AG04449 (cell line): ENCODE data around the gene EPOP.
"Not testable (repeated sequence)": the region's sequence is repeated elsewhere in the genome, so short reads cannot be mapped to it uniquely, and the experiment has no call there.

ENCODE experiments used
- CTCF ChIA-PET: fragments of 350-600 bp; formaldehyde crosslinking; extraction: SDS; loops from one replicate; lab custom pipeline; 2021; ENCODE audit warnings: antibody characterized with exemption; lab: Yijun Ruan, JAX
- POLR2A ChIA-PET: fragments of 400-600, 350-600 bp; formaldehyde crosslinking; extraction: SDS; loops from one replicate; lab custom pipeline; 2020; ENCODE audit warnings: antibody characterized with exemption, inconsistent platforms; lab: Yijun Ruan, JAX
- DNase-seq: peaks from one replicate; pipeline ENCODE4 v3.0.0-alpha.2; 2010; ENCODE audit warnings: low read depth, low spot score
- H3K4me3 ChIP-seq: 2 replicates; pipeline ENCODE4 v1.5.1; 2011; ENCODE audit warnings: low read depth, mild to moderate bottlenecking, control low read depth, low read length
- CTCF ChIP-seq: IDR thresholded peaks from one replicate; pipeline ENCODE4 v1.5.1; 2011; ENCODE audit warnings: mild to moderate bottlenecking, moderate library complexity, low read length, control low read depth, inconsistent platforms; ENCODE audit not compliant: insufficient read depth; ENCODE audit errors: missing control alignments

The EPOP gene

GRCh38 chr17:38653230-38653629 lies 21.5 kb downstream of the EPOP start:
- no peak for TF ChIP-seq CTCF
- H3K4me3 ChIP-seq = no peak overlapping the region
- CTCF ChIA-PET = interaction anchor here (1.0 to 13.2 kb wide), 5 partner anchors 9 to 304 kb away, joined by 3 to 132 read pairs (median 4); no protein-coding TSS in a partner anchor
- POLR2A ChIA-PET = no interaction called here
- no peak for DNase-seq

GRCh38 chr17:38650653-38651173 lies 24.0 kb downstream of the EPOP start:
- CTCF ChIA-PET = interaction anchor here (0.6 to 13.2 kb wide), 5 partner anchors 10 to 93 kb away, joined by 3 to 132 read pairs (median 4); no protein-coding TSS in a partner anchor
- H3K4me3 ChIP-seq, DNase-seq, POLR2A ChIA-PET: not testable (repeated sequence)

- TF ChIP-seq CTCF = no peak
- no peak overlapping the region for H3K4me3 ChIP-seq
- ChIA-PET POLR2A (no interaction called here), CTCF (interaction anchor here (0.7 to 1.8 kb wide), 3 partner anchors 25 to 80 kb away, joined by 3 to 4 read pairs (median 3); no protein-coding TSS in a partner anchor)
- DNase-seq = no peak
These were observed 36.8 kb downstream of the EPOP start for GRCh38 chr17:38637951-38638350.

- no peak for TF ChIP-seq CTCF
- POLR2A ChIA-PET = interaction anchor here (0.7 kb wide), 1 partner anchor 23 kb away, joined by 3 read pairs; no protein-coding TSS in a partner anchor
- CTCF ChIA-PET = interaction anchor here (1.3 kb wide), 1 partner anchor 126 kb away, joined by 3 read pairs; no protein-coding TSS in a partner anchor
- no peak overlapping the region for H3K4me3 ChIP-seq
- no peak for DNase-seq
These were observed 38.7 kb downstream of the EPOP start for GRCh38 chr17:38636054-38636453.

GRCh38 chr17:38632334-38632733 lies 42.4 kb downstream of the EPOP start:
- CTCF ChIA-PET = no interaction called here
- POLR2A ChIA-PET = no interaction called here
- H3K4me3 ChIP-seq = no peak overlapping the region
- TF ChIP-seq CTCF = no peak
- DNase-seq = no peak

- no peak overlapping the region for H3K4me3 ChIP-seq
- no peak for DNase-seq
- ChIA-PET POLR2A (no interaction called here), CTCF (no interaction called here)
- no peak for TF ChIP-seq CTCF
These were observed 46.3 kb downstream of the EPOP start for GRCh38 chr17:38628441-38628840.

- ChIA-PET POLR2A (no interaction called here), CTCF (no interaction called here)
- DNase-seq = no peak
- TF ChIP-seq CTCF = no peak
- H3K4me3 ChIP-seq = no peak overlapping the region
These were observed 46.8 kb downstream of the EPOP start for GRCh38 chr17:38627957-38628356.

GRCh38 chr17:38626606-38627226 lies 48.0 kb downstream of the EPOP start:
- DNase-seq, CTCF ChIA-PET, POLR2A ChIA-PET, H3K4me3 ChIP-seq: not testable (repeated sequence)
